Liver (tissue), 9 donors: ENCODE data around the gene LRPAP1. TPM values are rescaled to one million over a fixed set of nuclear protein-coding genes. Genes with fewer than 3 reads are reported as not detected.

Experiments
- DNase-seq: peaks from one replicate; pipeline ENCODE4 v3.0.0-alpha.2; 2017; ENCODE audit warnings: low spot score
- H3K27ac ChIP-seq, 2 donors: one replicate each; pipeline ENCODE4 v1.7.0; 2013; ENCODE audit warnings: inconsistent platforms in 2 of 2, low read length in 2 of 2, control low read depth in 1 of 2, low read depth in 1 of 2, mild to moderate bottlenecking in 1 of 2
- H3K27me3 ChIP-seq, 4 donors: one replicate each; pipeline versions ENCODE4 v1.6.1 to v1.7.0; 2013; ENCODE audit warnings: low read length in 3 of 4, inconsistent platforms in 1 of 4, mild to moderate bottlenecking in 1 of 4, moderate library complexity in 1 of 4; ENCODE audit not compliant: control insufficient read depth in 4 of 4, insufficient read depth in 4 of 4
- H3K36me3 ChIP-seq, 4 donors: one replicate each; pipeline versions ENCODE4 v1.6.1 to v1.7.0; 2013; ENCODE audit warnings: low read length in 3 of 4, mild to moderate bottlenecking in 3 of 4, low read depth in 1 of 4, moderate library complexity in 1 of 4; ENCODE audit not compliant: control insufficient read depth in 4 of 4, insufficient read depth in 3 of 4
- H3K4me1 ChIP-seq, 4 donors: one replicate each; pipeline versions ENCODE4 v1.6.1 to v1.7.0; 2013; ENCODE audit warnings: low read length in 3 of 4, mild to moderate bottlenecking in 3 of 4, moderate library complexity in 1 of 4; ENCODE audit not compliant: control insufficient read depth in 4 of 4, insufficient read depth in 4 of 4
- H3K4me3 ChIP-seq, 3 donors: one replicate each; pipeline versions ENCODE4 v1.6.1 to v1.7.0; 2013; ENCODE audit warnings: low read length in 3 of 3, control low read depth in 1 of 3, low read depth in 1 of 3, mild to moderate bottlenecking in 1 of 3
- H3K9ac ChIP-seq, 2 donors: one replicate each; pipeline ENCODE4 v1.7.0; 2013; ENCODE audit warnings: low read length in 2 of 2, mild to moderate bottlenecking in 2 of 2, moderate library complexity in 2 of 2, control low read depth in 1 of 2, low read depth in 1 of 2
- H3K9me3 ChIP-seq, 4 donors: one replicate each; pipeline versions ENCODE4 v1.6.1 to v1.7.0; 2013; ENCODE audit warnings: low read length in 3 of 4; ENCODE audit not compliant: control insufficient read depth in 4 of 4
- CTCF ChIP-seq: fragments of 150-350 bp; IDR thresholded peaks from 2 replicates; pipeline ENCODE4 v1.5.1; 2017; ENCODE audit warnings: improper control_type of control experiment, low read depth, low read length; ENCODE audit not compliant: missing input control
- EGR1 ChIP-seq, 2 donors: IDR thresholded peaks; 2 replicates each; pipeline ENCODE4 v1.6.1; 2016 to 2018; ENCODE audit warnings: antibody characterized with exemption in 2 of 2, low read depth in 2 of 2
- FOXA1 ChIP-seq: IDR thresholded peaks from 2 replicates; pipeline ENCODE4 v1.6.1; 2016; ENCODE audit warnings: antibody characterized with exemption
- GABPA ChIP-seq, 2 donors: IDR thresholded peaks in 1 of 2; conservative IDR thresholded peaks in 1 of 2; 2 replicates each; pipeline ENCODE4 v1.6.1; 2016; ENCODE audit warnings: antibody characterized with exemption in 2 of 2, mild to moderate bottlenecking in 1 of 2, moderate library complexity in 1 of 2
- HNF4A ChIP-seq, 2 donors: conservative IDR thresholded peaks; 2 replicates each; pipeline ENCODE4 v1.6.1; 2016; ENCODE audit warnings: antibody characterized with exemption in 2 of 2, mild to moderate bottlenecking in 2 of 2
- HNF4G ChIP-seq: IDR thresholded peaks from 2 replicates; pipeline ENCODE4 v1.6.1; 2016; ENCODE audit warnings: antibody characterized with exemption
- JUND ChIP-seq, 2 donors: IDR thresholded peaks; 2 replicates each; pipeline ENCODE4 v1.6.1; 2016; ENCODE audit warnings: antibody characterized with exemption in 2 of 2
- MAX ChIP-seq: IDR thresholded peaks from 2 replicates; pipeline ENCODE4 v1.6.1; 2016; ENCODE audit warnings: antibody characterized with exemption
- NR2F2 ChIP-seq: IDR thresholded peaks from 2 replicates; pipeline ENCODE4 v1.6.1; 2016; ENCODE audit warnings: antibody characterized with exemption
- REST ChIP-seq: IDR thresholded peaks from 2 replicates; pipeline ENCODE4 v1.6.1; 2016; ENCODE audit warnings: antibody characterized with exemption, mild to moderate bottlenecking
- RXRA ChIP-seq, 2 donors: IDR thresholded peaks; 2 replicates each; pipeline ENCODE4 v1.6.1; 2017 to 2018; ENCODE audit warnings: antibody characterized with exemption in 2 of 2, mild to moderate bottlenecking in 1 of 2
- SP1 ChIP-seq: IDR thresholded peaks from 2 replicates; pipeline ENCODE4 v1.6.1; 2018; ENCODE audit warnings: antibody characterized with exemption, mild to moderate bottlenecking
- TAF1 ChIP-seq: conservative IDR thresholded peaks from 2 replicates; pipeline ENCODE4 v1.6.1; 2016; ENCODE audit warnings: antibody characterized with exemption, mild to moderate bottlenecking
- WGBS: extraction: QIAGEN DNeasy Blood & Tissue Kit; methylation state at CpG from one replicate; pipeline ENCODE4 v1.1.7; 2013; 5-methylcytosine and 5-hydroxymethylcytosine counted together
- polyA plus RNA-seq, 2 donors: library from polyadenylated mRNA; stranded (reverse) in 1 of 2; unstranded in 1 of 2; fragments of 200-250 nt in 1 of 2; fragments of >200 nt in 1 of 2; fragmentation: Nextera tagmentation in 1 of 2; extraction: Ambion mirVana in 1 of 2; gene quantifications; one replicate each; pipeline versions ENCODE4 v1.2.1 to v1.2.3, GENCODE V29; 2013 to 2015
- total RNA-seq, 2 donors: library from RNA; depleted of rRNA; stranded (reverse); fragments of >200 nt; gene quantifications; one replicate each; pipeline ENCODE4 v1.2.3, GENCODE V29; 2014
- donor health status: healthy.
- donor health status: healthy.
- donor health status: healthy.
- donor health status: healthy.
- donor health status: healthy.

The LRPAP1 gene
- total and polyA plus RNA-seq, 4 donors, result 46.1 to 134 (median 108) TPM

- no peaks in the 10 kb centered on the region for H3K9me3 ChIP-seq
- peaks cover 30 to 90% (median 44%) of the 10 kb centered on the region in 4 donors for H3K36me3 ChIP-seq
- H3K9ac ChIP-seq, result no peak overlapping the region
- H3K27ac ChIP-seq, result no peak overlapping the region
- H3K27me3 ChIP-seq, result no peaks in the 10 kb centered on the region
- DNase-seq, result no peak
- 89% methylated on average over 32 of the region's 32 CpGs for WGBS
- no peak overlapping the region for H3K4me3 ChIP-seq
- peak in 1 of 2 donors; percentile 45 for TF ChIP-seq RXRA (IDR thresholded peaks at IDR 0.05)
- TF ChIP-seq FOXA1, result no peak
- no peaks in the 10 kb centered on the region for H3K4me1 ChIP-seq
These were observed 16.0 kb downstream of the LRPAP1 start for GRCh38 chr4:3516061-3516835.

- no peak overlapping the region for H3K4me3 ChIP-seq
- no peaks in the 10 kb centered on the region for H3K27me3 ChIP-seq
- H3K9me3 ChIP-seq, result no peaks in the 10 kb centered on the region
- no peaks in the 10 kb centered on the region for H3K4me1 ChIP-seq
- peaks cover 30 to 92% (median 47%) of the 10 kb centered on the region in 4 donors for H3K36me3 ChIP-seq
- WGBS, result 90% methylated on average over 15 of the region's 15 CpGs
- TF ChIP-seq REST (no peak), NR2F2 (no peak), GABPA (IDR thresholded peaks at IDR 0.05 in 1 of 2, conservative IDR thresholded peaks at IDR 0.05 in 1 of 2) (no peak), CTCF (no peak), EGR1 (IDR thresholded peaks at IDR 0.05; ENCODE audit: low read depth in 2 of 2) (no peak), SP1 (no peak), HNF4G (no peak), JUND (IDR thresholded peaks at IDR 0.05) (no peak), TAF1 (no peak)
- DNase-seq, result no peak
- no peak overlapping the region for H3K27ac ChIP-seq
- H3K9ac ChIP-seq, result no peak overlapping the region
These were observed 16.6 kb downstream of the LRPAP1 start for GRCh38 chr4:3515646-3516045.

- no peaks in the 10 kb centered on the region for H3K27me3 ChIP-seq
- no peak overlapping the region for H3K9ac ChIP-seq
- H3K4me3 ChIP-seq, result no peak overlapping the region
- H3K4me1 ChIP-seq, result no peaks in the 10 kb centered on the region
- H3K36me3 ChIP-seq, result peaks cover 29 to 92% (median 46%) of the 10 kb centered on the region in 4 donors
- no peaks in the 10 kb centered on the region for H3K9me3 ChIP-seq
- WGBS, result 94% methylated on average over 31 of the region's 31 CpGs
- no peak overlapping the region for H3K27ac ChIP-seq
- no peak for DNase-seq
- TF ChIP-seq MAX, result no peak
- TF ChIP-seq REST, result no peak
- no peak for TF ChIP-seq HNF4G
- no peak for TF ChIP-seq JUND (IDR thresholded peaks at IDR 0.05)
- no peak for TF ChIP-seq EGR1 (IDR thresholded peaks at IDR 0.05; ENCODE audit: low read depth in 2 of 2)
- TF ChIP-seq CTCF, result no peak
- no peak for TF ChIP-seq NR2F2
- TF ChIP-seq HNF4A (conservative IDR thresholded peaks at IDR 0.05), result no peak
These were observed 17.3 kb downstream of the LRPAP1 start for GRCh38 chr4:3514806-3515501.
